Measurements from ENCODE around the gene IL1RAPL1.

The IL1RAPL1 gene

DNA sequence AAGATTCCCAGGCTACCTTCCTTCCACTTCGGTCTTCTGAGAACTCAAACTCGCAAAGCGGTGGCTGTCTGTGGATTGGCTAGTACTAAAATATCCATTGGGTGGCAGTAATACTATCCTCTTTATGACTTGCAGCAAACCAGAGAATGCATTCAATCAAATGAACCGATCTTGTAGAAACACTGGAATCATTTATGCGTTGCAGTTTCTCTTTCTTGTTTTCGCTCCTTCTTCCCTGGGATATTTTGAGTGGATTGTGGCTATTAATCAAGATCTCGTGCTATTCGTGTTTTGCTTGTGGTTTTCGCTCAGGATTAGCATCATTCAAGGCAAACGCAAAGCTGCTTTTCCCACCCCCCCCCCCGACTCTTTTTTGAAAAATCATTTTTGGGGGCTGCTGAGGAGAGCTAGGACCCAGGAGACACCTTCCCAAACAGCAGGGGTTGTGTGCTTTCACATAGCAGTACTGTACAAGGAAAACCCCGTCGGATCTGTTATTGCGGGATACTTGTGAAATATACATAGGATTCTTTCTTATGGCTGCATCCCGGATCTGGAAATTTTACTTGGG is at the start of gene IL1RAPL1:
TSS of gene IL1RAPL1 (plus strand) at position 466 of the 571 bp plus-strand sequence.
- peak within 1 kb of the TSS; percentile 45 for H3K4me3 ChIP-seq (ENCODE audit: low read depth, low read length)
- DNase-seq (ENCODE audit: low read depth), result peak; percentile 18

- no peak overlapping the region for H3K4me3 ChIP-seq (ENCODE audit: low read depth, low read length)
- DNase-seq (ENCODE audit: low read depth), result no peak
Measured at GRCh38 chrX:28542791-28543190, 44.5 kb upstream of the IL1RAPL1 start.

DNA sequence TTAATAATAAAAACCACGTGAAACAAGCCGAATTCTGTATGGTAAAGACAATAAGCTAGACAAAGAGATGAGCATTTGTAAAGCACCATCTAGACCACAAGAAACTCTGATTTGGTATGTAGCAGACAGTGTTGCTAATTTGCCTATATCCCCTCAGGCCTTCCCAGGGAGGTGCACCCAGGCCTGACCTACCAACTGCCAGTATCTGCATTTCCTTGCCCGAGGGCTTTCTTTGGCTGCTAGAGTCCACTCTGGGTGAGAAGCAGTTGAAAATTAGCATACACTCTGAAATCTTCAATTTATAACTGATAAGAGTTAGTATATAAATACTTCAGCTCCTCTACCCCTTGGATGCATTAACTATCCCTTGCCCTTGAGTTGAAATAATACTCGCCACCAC is 37.4 kb upstream of the IL1RAPL1 start:
- H3K4me3 ChIP-seq (ENCODE audit: low read depth, low read length), result no peak overlapping the region
- no peak for DNase-seq (ENCODE audit: low read depth)

DNA sequence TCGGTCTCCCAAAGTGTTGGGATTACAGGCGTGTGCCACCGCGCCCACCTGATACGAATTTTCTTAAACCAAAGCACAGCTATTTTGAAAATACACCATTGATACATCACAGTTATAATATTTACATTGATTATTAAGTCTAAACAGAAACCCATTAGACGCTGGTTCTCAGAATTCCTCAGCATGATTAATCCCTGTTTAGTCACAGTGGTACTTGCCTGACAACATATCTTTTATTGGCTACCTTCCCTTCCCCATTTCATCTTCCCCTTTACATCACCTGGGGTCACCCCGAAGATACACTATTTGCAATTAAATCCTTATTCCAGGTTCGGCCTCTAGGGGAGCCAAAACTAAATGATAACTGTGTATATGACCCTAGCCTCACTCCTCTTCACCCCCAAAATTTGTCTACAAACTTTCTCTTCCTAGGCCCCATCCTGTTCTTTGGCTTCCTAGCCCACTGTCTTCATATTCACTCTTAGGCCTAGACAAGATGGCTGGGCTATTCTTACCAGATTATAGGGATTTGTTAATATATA is 36.8 kb upstream of the IL1RAPL1 start:
- DNase-seq (ENCODE audit: low read depth), result no peak
- H3K4me3 ChIP-seq (ENCODE audit: low read depth, low read length), result no peak overlapping the region

- DNase-seq (ENCODE audit: low read depth), result no peak
- H3K4me3 ChIP-seq (ENCODE audit: low read depth, low read length), result no peak overlapping the region
Measured at GRCh38 chrX:28552322-28552721, 34.9 kb upstream of the IL1RAPL1 start.

- no peak overlapping the region for H3K4me3 ChIP-seq (ENCODE audit: low read depth, low read length)
- no peak for DNase-seq (ENCODE audit: low read depth)
Measured at GRCh38 chrX:28552882-28553829, 34.1 kb upstream of the IL1RAPL1 start.

DNA sequence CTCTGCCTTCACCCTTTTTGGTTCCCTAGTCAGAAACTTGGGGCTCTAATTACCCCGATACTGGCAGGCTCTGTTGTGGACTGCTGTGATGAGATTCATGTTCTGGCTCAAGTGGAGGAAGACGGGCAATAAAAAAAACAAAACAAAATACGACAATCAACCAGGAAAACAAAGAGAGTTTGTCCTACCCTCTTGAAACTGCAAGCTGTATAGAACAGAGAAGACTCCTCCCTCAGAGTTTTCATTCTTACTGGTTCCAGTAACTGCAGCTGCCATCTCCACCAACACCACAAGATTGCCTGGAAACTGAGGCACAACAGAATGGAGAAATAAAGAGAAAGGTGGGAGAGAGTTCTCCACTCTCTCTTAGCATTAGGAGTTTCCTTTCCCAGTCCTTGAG is 11.1 kb upstream of the IL1RAPL1 start:
- no peak for DNase-seq (ENCODE audit: low read depth)
- H3K4me3 ChIP-seq (ENCODE audit: low read depth, low read length), result no peak overlapping the region

DNA sequence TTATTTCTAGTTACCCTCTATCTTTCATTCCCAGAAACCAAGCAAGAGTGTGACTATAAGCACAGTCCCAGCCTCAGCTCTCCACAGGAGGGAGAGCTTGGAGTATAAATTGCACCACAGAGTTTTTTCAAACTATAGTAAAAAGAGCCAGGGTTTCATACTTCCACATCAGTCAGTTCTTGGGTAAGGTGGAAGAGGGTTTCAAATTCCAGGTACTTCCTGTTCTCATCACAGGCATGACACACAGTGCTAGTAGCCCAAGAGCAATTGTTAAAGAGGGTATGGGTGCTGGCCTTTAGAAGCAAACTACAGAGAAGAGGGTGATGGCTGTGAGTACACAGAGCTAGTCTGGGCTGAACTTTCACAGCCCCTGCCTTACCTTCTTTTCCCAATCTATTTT is 5.7 kb upstream of the IL1RAPL1 start:
- no peak overlapping the region for H3K4me3 ChIP-seq (ENCODE audit: low read depth, low read length)
- no peak for DNase-seq (ENCODE audit: low read depth)

DNA sequence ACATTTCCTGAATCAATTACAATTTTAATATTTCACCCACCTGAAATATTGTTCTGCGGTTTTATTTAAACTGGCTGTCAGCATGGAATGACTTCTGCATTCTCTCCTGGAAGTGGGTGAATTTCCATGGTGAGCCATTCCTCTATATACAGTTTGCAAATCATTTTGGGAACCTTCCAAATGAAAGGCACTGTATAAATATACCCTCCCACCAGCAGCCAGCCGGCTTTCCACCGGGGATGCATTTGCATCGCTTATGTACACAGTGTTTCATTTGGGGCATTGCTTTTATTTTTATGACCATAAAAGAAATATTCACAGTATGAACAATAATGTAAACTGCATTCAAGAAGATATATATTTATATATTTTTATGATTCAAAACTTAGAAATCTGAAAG is 4.7 kb upstream of the IL1RAPL1 start:
- DNase-seq (ENCODE audit: low read depth), result no peak
- H3K4me3 ChIP-seq (ENCODE audit: low read depth, low read length), result no peak overlapping the region

DNA sequence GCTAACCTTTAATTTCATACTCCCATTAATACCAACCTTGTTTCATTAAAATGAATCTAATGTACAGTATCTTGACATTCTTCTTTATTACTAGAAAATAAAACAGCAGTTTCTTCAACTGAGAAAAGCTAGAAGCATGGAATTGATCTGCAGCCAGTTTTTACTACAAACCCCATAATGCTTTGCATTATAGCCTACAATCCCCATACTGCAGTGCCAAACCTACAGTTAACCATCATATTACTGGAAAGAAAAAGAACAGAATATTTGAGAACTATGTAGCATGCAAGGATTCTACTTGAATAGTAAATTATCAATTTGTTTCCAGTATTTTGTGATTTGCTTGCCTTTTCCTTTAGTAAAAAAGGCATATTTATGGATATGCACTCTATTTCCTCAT is 3.2 kb upstream of the IL1RAPL1 start:
- no peak overlapping the region for H3K4me3 ChIP-seq (ENCODE audit: low read depth, low read length)
- no peak for DNase-seq (ENCODE audit: low read depth)

- peak overlapping the region; percentile 45 for H3K4me3 ChIP-seq (ENCODE audit: low read depth, low read length)
- no peak for DNase-seq (ENCODE audit: low read depth)
Measured at GRCh38 chrX:28585767-28586166, 1.5 kb upstream of the IL1RAPL1 start.

DNA sequence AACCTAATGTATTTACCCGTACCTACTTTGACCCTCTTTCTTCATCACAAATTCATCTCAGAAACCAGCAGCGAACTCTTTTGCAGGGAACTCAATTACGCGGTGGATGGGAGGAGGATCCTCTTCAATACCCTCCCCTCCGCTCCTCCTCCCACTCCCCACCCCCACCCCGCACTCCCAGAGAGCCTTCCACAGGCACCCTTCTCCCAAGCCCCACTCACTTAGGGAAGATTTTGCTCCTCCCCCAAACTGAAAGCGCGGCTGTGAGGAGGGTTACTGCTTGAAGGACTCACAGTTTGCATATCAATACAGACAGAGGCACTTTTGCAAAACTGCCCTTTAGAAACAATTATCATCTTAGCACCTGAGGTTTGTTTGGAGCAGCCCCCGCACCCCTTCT is 960 bp upstream of the IL1RAPL1 start:
- no peak for DNase-seq (ENCODE audit: low read depth)
- peak overlapping the region; percentile 45 for H3K4me3 ChIP-seq (ENCODE audit: low read depth, low read length)

GRCh38 chrX:28589046-28589445 is 1.8 kb downstream of the IL1RAPL1 start:
- no peak overlapping the region for H3K4me3 ChIP-seq (ENCODE audit: low read depth, low read length)
- DNase-seq (ENCODE audit: low read depth), result no peak

DNA sequence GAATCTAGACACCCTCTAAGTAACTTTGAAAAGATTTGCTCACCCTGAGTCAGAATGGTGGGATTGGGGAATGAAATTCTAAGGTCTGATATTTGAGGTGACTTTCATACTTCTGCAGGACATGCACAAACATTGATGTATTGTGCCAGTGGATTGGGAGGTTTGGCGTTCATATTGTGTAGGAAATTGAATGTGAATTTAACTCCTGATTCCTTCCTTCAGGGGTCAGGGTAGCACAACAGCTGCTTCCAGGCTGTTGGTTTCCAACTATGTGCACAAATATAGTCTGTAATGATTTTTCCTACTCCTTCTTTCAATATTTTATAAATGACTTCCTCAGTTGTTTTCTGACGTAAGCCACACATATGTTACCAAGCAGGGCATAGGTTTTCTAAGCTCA is 3.1 kb downstream of the IL1RAPL1 start:
- H3K4me3 ChIP-seq (ENCODE audit: low read depth, low read length), result no peak overlapping the region
- no peak for DNase-seq (ENCODE audit: low read depth)

- DNase-seq (ENCODE audit: low read depth), result no peak
- no peak overlapping the region for H3K4me3 ChIP-seq (ENCODE audit: low read depth, low read length)
Measured at GRCh38 chrX:28591542-28591941, 4.3 kb downstream of the IL1RAPL1 start.

DNA sequence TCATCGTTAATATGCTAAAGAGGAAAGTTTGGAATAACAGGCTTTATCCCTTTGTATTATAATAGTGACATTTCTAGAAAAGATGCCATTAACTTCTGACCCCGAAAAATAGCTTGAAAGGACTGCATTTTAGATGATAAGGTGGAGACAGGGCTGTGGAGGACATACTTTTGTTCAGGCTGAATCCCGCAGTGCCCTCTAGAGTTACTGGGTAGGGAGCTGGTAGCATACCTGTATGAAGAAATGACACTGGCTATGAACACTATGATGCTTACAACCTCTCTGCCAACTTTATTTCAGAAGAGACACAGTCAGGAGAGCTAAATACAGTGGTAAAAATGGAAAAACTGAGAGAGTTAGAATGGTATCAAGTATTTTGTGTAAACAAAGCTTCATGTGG is 8.1 kb downstream of the IL1RAPL1 start:
- no peak for DNase-seq (ENCODE audit: low read depth)
- no peak overlapping the region for H3K4me3 ChIP-seq (ENCODE audit: low read depth, low read length)

- no peak for DNase-seq (ENCODE audit: low read depth)
Measured at GRCh38 chrX:28599957-28600356, 12.7 kb downstream of the IL1RAPL1 start.

DNA sequence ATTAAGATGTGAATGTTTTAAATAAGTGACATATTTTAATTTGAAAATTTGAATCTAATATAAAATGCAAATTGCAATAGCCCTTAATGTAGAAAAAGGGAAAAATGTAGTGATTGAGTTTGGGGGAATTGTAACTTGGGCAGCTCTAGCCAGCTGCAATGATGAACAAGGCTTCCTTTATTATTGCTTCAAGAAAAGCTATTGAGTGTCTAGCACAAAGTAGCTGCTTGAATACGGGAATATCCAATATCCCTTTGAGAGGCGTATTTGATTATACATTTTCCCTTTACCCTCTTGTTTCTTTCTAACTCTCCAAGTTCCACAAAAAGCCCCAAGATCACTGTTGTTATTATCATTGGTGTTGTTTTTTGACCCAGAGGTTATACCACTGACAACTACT is 21.8 kb downstream of the IL1RAPL1 start:
- no peak overlapping the region for H3K4me3 ChIP-seq (ENCODE audit: low read depth, low read length)
- no peak for DNase-seq (ENCODE audit: low read depth)

More at GRCh38 chrX:28599957-28600356, 12.7 kb downstream of the IL1RAPL1 start:
- no peak overlapping the region for H3K4me3 ChIP-seq (ENCODE audit: low read depth, low read length)

GRCh38 chrX:28609917-28610613 is 22.8 kb downstream of the IL1RAPL1 start:
- no peak overlapping the region for H3K4me3 ChIP-seq (ENCODE audit: low read depth, low read length)
- DNase-seq (ENCODE audit: low read depth), result no peak

DNA sequence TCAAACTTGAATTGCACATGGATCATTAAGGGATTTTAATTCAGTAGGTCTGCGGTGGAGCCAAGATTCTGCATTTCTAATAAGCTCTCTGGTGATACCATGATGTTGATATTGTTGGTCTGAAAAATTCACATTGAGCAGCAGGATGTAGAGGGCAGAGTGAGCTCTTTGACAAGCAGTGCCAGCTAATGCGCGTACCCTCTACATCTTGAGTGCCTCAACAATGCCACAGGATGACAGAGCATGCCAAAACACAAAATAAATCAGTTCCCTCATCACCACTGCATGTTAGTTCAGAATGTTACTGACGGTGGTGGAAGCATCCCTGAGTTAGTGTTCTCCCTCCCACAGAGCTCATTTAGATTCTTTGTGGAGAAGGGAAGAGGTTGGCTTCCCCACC is 23.5 kb downstream of the IL1RAPL1 start:
- H3K4me3 ChIP-seq (ENCODE audit: low read depth, low read length), result no peak overlapping the region
- no peak for DNase-seq (ENCODE audit: low read depth)
